Testis (tissue), 2 donors: ENCODE measurements around the gene PTPRD.

Experiments
- POLR2A ChIP-seq: fragments of 450-650 bp; IDR thresholded peaks from one replicate; pipeline ENCODE4 v1.6.1; 2017; ENCODE audit warnings: antibody characterized with exemption, mild to moderate bottlenecking, moderate library complexity
- TF ChIP-seq, protein P1 (sequence below), 3 experiments: fragments of 450-650 bp in 2 of 3; fragments of 200-600 bp in 1 of 3; sonication (generic) in 1 of 3; IDR thresholded peaks; one replicate each; pipeline ENCODE4 v1.5.1; 2016 to 2019; ENCODE audit warnings: antibody characterized with exemption in 3 of 3, mild to moderate bottlenecking in 2 of 3, moderate library complexity in 1 of 3

- TF ChIP-seq, protein P1, sequence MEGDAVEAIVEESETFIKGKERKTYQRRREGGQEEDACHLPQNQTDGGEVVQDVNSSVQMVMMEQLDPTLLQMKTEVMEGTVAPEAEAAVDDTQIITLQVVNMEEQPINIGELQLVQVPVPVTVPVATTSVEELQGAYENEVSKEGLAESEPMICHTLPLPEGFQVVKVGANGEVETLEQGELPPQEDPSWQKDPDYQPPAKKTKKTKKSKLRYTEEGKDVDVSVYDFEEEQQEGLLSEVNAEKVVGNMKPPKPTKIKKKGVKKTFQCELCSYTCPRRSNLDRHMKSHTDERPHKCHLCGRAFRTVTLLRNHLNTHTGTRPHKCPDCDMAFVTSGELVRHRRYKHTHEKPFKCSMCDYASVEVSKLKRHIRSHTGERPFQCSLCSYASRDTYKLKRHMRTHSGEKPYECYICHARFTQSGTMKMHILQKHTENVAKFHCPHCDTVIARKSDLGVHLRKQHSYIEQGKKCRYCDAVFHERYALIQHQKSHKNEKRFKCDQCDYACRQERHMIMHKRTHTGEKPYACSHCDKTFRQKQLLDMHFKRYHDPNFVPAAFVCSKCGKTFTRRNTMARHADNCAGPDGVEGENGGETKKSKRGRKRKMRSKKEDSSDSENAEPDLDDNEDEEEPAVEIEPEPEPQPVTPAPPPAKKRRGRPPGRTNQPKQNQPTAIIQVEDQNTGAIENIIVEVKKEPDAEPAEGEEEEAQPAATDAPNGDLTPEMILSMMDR (IDR thresholded peaks at IDR 0.05): no peak
- no peak for TF ChIP-seq POLR2A
Measured at GRCh38 chr9:10613419-10613818, 617 bp upstream of the PTPRD start.
